NCI-H2196 (cell line): ENCODE measurements around the gene C12orf42.
"Not testable (repeated sequence)": the region's sequence is repeated elsewhere in the genome, so short reads cannot be mapped to it uniquely, and the experiment has no call there.

Source experiments
- DNase-seq: peaks from one replicate; lab custom pipeline; 2025; ENCODE audit not compliant: unreplicated experiment; lab: John Stamatoyannopoulos, UW

The C12orf42 gene

DNA sequence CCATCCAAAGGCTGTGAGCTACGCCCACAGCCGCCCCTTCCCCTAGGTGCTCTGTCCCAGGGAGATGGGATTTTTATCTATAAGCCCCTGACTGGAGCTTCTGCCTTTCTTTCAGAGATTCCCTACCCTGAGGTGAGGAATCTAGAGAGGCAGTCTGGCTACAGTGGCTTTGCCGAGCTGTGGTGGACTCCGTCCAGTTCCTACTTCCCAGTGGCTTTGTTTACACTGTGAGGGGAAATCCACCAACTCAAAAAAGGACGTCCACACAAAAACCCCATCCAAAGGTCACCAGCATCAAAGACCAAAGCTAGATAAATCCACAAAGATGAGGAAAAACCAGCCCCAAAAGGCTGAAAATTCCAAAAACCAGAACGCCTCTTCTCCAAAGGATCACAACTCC lies 70.1 kb downstream of the C12orf42 start:
- not testable (repeated sequence) for DNase-seq

DNA sequence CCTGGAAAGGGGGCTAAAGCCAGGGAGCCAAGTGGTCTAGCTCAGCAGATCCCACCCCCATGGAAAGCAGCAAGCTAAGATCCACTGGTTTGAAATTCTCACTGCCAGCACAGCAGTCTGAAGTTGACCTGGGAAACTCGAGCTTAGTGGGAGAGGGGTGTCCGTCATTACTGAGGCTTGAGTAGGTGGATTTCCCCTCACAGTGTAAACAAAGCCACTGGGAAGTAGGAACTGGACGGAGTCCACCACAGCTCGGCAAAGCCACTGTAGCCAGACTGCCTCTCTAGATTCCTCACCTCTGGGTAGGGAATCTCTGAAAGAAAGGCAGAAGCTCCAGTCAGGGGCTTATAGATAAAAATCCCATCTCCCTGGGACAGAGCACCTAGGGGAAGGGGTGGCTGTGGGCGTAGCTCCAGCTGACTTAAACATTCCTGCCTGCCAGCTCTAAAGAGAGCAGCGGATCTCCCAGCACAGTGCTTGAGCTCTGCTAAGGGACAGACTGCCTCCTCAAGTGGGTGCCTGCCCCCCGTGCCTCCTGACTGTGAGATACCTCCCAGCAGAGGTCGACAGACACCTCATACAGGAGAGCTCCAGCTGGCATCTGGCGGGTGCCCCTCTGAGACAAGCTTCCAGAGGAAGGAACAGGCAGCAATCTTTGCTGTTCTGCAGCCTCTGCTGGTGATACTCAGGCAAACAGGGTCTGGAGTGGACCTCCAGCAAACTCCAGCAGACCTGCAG lies 70.8 kb downstream of the C12orf42 start:
- DNase-seq = not testable (repeated sequence)

DNA sequence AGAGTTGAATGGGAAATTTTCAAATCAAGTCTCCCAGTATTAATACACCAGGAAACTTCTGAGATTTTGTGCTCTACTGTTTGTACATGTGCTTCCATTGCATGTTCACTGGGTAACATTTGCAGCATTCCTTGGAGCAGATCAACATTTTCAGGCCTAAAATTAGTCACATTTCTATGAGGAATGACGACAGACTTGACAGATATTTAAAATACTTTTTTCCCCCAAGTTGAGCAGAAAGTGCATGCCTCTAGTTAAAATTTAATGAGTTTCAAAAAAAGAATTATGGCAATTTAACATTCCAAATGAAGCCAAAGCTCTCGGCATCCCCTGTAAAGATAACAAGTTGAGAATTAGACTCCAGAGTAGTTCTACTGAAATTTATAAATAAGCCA lies 72.3 kb downstream of the C12orf42 start:
- no peak for DNase-seq

DNA sequence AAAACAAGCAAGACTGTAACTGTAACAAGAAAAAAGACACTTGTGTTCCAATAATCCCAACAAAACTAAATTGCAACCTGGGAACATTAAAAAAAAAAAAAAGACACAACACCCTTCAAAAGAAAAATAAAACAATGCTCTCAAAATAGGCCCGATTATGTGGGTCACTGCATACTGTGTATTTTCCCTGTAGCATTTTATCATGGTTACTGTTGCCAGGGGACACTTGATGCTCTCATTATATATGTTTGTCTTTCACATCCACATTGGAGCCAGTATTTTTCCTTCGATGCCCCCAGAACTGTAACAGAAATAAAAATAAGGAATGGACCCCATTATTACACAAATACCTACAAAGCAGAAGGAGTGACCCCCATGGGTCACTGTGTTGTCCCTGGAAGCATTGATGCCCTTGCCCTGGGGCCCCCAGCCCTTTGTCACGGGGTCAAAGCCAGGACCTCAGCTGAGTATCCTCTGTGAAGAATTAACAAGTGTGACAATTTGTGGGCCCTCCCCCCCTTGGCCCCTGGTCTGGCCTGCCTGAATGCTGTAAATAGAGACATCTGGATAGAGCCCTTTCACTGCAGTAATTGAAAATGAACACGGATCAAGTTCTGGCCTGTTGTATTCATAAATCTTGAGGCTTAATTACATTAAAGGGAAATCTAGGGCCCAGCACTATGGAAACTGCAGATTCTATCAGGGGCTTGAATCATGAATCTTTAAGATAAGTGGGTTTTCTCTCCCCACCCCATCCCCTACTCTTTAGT lies 72.8 kb downstream of the C12orf42 start:
- peak; percentile 69 for DNase-seq

DNA sequence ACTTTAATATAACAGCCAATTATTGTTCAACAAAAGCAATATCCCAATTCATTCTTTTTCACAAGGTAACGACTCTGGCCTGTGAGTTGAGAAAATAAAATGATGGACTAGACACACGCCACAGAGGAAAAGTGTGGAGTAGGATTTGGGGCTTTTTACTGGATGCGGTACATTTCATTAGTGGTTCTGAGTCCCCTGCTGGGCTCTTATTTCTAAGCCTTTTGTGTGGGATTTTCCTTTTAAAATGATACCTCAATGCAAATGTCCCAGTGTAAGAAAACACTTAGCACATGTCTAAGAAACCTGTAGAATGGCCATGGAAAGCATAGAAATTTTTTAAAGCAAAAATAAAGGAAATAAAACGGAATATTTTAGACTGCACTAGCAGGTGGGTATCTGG lies 73.4 kb downstream of the C12orf42 start:
- DNase-seq = no peak

DNA sequence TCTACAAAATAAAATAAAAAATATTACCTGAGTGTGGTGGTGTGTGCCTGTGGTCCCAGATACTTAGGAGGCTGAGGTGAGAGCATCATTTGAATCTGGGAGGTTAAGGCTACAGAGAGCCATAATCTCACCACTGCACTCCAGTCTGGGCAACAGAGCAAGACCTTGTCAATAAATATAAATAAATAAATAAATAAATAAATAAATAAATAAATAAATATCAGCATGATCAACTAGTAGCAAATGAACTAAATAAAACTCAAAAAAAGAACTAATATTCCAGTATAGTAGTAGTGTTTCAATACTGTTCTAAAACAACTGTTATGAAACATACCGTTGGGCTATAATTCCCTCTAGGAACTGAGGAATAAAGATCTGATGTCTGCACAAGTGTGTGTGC lies 74.4 kb downstream of the C12orf42 start:
- no peak for DNase-seq

DNA sequence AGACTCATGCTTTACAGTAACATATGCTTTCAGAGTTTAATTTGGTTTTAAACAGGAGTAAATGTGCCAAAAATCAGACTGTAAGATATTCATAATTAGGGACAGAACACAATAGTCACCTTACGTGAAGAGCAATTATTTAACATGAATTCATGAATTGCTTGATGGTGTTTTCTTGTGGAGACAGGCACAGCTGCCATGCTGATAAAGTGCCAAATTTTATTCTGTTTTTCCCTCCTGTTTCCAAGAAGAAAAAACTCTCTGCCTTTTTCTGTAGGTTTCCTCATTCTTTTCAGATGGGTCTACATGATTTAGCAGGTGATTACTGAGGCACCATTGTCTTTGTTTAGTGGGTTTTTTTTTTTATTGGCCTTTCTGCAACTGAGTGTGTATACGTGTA lies 80.1 kb downstream of the C12orf42 start:
- DNase-seq = no peak

DNA sequence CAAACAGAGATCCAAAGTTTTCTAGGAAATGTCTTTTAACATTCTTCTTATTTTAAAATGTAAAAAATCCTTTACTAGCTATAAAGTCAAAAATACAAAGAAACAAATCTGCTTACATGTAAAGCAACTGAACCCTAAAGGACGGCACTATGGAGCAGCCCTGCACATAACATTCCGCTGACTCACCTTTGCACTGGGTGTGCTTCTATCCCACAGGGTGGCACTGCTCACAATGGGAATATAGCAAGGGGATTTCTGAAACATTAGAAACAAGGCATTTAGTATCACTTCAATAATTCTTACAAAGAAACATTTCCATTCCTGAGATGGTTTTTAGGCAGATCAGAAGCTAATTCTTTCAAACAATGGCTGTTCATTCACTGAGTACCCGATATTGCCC lies 94.3 kb downstream of the C12orf42 start:
- peak; percentile 23 for DNase-seq

DNA sequence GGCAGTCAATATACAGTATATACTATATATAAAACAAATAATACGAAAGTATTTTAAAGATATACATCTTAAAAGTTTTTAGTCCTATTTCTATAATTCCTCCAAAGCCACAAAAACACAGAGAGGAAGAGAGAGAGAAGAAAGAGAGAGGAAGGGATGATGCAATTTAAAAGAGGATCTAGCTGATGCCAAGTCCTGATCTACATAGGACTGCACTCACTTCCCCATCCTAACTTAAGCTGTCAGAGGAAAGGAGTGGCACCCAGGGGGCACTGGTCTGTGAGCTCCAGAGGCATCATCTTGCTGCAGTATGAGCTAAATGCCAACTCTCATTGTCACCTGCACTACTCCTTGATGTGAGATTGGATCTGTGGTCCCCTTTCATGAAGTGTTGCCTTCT lies 95.8 kb downstream of the C12orf42 start:
- DNase-seq = no peak

DNA sequence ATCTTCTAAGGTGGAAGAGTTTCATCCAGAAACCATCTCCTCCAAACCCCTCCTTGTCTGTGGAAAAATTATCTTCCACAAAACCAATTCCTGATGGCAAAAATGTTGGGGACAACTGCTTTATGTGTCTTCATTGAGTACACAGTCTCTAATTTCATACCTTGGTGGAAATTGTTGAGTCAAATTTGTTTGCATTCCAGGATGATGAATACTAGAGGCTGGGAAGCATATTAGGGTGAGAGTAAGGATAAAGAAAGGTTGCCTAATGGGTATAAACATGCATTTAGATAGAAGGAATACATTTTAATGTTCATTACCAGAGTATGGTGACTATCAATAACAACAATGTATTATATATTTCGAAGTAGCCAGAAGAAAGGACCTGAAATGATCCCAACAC lies 98.2 kb downstream of the C12orf42 start:
- DNase-seq = no peak

DNA sequence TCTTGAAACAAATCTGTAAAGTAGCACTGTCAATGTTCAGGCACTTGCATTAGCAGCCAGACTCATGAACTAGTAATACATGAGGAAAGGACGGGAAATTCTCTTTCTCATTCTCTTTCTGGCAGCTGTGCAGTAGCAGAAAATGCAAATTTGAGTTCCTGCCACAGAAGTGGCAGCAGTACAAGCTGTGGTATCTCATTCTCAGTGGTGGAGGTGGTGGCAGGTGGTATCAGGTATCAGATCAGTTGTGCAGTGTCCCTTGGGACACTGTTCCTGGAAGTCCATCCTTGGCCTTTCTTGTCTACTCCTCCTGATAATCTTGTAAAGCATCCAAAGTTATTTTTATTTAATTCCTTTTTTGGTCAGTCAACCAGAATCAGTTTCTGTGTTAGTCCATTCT lies 103.0 kb downstream of the C12orf42 start:
- no peak for DNase-seq

DNA sequence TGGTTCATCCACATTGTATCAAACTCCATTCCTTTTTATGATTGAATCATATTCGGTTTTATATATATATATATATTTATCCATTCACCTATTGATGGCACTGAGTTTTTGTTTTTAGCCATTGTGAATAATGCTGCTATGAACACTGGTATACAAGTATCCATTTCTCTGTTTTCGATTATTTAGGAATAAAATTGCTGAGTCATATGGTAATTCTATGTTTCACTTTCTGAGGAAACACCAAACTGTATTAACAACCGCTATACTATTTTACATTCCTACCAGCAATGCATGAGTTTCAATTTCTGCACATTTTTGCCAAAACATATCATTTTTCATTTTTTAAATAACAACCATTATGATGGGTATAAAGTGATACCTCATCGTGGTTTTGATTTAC lies 104.7 kb downstream of the C12orf42 start:
- no peak for DNase-seq

DNA sequence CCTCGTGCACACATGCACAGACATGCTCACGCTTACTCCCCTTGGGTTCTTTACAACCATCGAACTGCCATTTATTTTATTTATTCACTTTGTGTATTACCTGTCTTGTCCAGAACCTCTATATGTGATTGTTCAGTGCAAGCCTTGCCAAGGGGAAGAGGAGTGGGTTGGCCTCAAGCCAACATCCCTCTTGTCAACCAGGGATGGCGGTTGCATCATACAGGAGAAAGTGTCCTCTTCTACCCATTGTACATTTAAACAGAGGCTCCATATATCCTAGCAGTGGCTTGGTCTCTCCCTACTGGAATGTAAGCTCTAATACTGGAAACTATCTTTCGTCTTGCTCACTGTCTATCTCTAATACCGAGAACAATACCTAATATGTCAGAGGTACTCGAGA lies 108.4 kb downstream of the C12orf42 start:
- peak; percentile 54 for DNase-seq

DNA sequence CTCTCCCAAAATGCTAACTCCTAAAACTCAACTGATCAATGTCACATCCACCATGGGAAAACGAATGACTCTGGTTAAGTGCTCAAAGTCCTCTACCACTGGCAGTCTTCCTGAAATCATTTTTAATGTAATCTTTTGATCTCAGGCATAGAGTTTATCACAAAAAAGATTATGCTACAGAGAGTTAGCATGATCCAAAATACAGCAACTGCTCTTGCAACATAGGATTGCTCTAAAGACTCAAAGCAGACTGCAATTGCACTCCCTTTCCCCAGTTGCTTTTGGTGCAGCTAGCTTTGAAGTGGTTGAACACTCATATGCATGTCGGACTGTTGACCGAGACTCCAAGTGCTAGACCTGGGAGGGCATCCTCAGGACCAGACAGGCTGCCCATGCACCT lies 109.3 kb downstream of the C12orf42 start:
- DNase-seq = no peak

DNA sequence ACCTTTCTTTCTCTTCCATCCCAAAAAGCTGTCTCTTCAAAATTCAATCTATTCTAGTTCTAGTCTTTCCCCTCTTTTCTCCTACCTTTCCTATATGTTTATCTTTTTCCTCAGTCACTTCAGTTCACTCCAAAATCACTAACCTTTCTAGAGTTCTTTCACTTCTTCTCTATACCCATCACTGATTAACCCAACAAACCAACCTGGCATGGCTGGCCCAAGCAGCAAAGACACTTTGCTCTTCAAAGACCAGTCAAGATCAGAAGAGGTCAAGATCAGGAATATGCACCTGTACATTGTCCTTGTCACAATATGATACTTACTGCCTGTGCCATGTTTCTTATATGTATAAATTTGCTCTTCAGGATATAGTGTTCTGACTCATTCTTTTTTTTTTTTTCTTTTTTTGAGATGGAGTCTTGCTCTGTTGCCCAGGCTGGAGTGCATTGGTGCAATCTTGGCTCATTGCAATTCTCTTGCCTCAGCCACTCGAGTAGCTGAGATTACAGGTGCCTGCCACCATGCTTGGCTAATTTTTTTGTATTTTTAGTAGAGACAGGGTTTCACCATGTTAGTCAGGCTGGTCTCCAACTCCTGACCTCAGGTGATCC lies 112.9 kb downstream of the C12orf42 start:
- DNase-seq = no peak

DNA sequence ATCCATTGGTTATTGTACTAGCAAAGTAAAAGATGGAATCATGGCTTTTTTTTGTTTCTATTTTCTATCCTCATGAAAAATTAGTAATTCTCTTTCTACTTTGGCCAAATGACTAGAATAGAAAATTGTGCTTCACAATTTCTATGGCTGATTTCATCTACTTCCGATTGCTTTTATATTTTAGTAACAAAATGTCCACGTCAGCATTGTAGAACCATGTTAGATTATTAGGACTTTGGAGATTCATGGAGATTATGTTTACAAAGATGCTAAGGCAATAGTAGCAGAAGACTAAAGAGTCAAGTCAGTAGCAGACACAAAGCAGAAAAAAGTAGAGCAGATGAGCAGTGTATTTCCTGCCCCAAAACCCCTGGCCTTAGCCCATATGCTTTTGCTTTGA lies 113.6 kb downstream of the C12orf42 start:
- DNase-seq = no peak

DNA sequence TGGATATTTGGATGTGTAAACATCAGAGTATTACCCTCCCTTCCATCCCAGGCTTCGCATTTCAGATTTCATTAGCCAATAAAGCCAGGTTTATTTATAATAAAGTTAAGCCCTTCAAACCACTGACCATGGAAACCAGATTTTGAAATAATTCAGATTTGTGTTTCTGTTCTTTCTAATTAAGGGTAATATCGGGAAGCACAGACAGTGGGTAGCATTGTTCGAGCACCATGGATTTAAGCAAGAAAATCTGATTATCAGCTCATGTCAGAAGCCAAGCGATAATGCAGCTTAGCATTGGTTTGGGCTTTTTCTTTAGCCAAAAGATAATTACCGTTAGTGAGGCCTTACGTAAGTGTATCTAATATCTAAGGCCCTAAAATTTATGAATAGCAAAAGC lies 116.1 kb downstream of the C12orf42 start:
- DNase-seq = no peak

DNA sequence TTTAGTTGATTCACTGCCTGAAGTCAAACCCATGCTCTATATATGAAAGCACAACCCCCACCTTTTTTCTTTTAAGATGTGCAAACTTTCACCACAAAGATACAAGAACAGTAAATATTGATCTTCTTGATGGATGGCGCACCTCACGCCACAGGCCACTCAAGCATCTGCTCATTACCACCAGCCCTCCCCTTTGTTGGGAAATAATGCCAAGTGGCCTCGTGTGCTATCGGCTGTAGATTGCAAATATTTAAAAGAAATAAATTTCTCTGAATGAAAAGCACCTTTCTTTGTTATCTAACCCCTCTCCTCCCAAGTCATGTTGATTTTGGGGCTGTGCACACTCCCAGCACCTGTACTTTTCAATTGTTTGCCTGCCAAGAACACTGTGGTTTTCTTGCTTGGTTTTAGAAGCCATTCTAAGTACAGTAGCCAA lies 122.7 kb downstream of the C12orf42 start:
- DNase-seq = peak; percentile 92

DNA sequence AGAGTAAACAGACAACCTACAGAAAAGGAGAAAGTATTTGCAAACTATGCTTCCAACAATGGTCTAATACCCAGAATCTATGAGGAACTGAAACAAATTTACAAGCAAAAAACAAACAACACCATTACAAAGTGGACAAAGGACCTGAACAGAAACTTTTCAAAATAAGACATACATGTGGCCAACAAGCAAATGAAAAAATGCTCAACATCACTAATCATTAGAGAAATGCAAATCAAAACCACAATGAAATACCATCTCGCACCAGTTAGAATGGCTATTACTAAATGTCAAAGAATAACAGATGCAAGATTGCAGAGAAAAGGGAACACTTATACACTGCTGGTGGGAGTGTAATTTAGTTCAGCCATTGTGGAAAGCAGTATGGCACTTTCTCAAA lies 125.8 kb downstream of the C12orf42 start:
- no peak for DNase-seq

DNA sequence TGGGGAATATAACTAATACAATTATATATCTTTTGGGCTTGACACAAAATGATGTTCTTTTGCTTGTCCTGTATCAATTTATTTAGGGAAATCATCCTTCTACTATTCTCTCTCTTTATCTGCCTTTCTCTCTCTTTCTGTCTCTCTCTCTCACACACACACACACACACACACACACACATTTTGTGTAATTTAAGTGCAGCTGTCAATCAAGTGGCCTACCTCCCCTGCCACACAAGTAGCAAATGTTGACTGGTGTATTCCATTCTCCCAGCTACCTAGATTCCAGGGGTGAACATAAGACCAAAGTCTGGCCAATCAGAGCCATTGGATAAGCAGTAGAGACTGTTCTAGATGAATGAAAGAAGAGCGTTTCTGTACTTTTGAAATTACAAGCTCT lies 127.6 kb downstream of the C12orf42 start:
- no peak for DNase-seq

DNA sequence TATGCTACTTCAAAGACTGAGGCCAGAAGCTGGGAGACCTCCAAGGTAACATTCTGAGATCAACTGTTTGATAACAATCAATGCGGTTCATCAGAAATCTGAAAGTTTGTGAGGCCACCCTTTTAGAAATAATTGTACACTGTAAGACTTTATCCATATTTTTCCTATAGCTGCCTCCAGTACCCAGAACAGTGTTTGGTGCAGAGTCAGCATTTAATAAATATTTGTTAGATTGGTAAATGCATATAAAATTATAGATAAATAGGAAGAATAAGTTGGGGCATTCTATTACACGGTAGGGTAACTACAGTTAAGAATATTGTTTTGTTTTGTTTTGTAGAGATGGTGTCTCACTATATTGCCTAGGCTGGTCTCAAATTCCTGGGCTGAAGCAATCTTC lies 141.4 kb downstream of the C12orf42 start:
- no peak for DNase-seq

DNA sequence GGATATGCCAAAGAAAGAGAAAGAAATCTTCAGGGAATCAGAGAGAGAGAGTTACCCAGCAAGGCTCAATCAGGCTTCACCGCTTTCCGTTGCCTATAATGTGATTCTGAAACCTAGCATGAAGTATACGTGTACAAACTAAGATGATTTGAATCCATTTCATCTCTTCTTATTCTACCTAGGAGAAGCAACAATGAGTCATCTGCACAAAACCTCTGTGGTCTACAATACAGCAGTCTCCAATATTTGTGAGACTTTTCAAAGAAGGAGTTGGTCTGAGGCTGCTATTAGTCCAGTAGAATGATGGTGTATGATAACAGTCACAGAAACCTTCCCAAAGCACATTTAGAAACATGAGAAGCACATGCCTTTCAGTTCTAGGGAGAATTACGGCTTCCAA lies 141.9 kb downstream of the C12orf42 start:
- DNase-seq = no peak
